ENCODE results near the gene CST6. TPM values are rescaled to one million over a fixed set of nuclear protein-coding genes. Genes with fewer than 3 reads are reported as not detected.

CST6 gene
- total and polyA plus RNA-seq, 2 donors (not counting 3 experiments of a cell fraction or from before 2014, with no cell fraction given) = 0.46 to 2.2 TPM

DNA sequence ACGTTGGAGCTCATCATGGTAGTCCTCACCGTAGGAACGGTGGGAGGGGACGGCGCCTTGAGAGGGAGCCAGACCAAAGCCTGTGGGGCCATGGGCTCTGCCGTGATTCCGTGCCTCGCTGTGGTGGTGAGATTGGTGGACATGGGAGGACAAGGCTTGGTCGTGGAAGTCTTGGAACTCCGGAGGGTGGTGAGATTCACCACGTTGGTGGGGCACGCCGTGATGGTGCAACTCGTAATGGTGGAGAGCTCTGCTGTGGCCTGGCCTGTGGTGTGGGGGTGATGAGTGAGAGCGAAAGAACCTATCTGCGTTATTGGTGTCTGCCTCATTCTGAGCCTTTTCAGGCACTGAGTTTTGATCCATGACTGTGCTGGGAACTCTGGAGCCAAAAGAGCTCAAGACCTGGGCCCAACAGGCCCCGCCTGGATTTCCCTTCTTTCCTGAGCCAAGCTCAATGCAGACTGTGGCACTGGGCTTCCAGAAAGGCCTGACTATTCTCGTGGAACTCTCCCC, 14.3 kb downstream of the CST6 start, which contains the start of gene CATSPER1:
TSS of gene CATSPER1 (minus strand) at position 463 of the 513 bp plus-strand sequence. CDS start at position 363, 100 bp downstream.
- H3K9ac ChIP-seq (replicated peaks; ENCODE audit: extremely low read depth, insufficient read depth, low read length) = no peak within 1 kb of the TSS
- POLR2A ChIA-PET = no interaction called here

DNA sequence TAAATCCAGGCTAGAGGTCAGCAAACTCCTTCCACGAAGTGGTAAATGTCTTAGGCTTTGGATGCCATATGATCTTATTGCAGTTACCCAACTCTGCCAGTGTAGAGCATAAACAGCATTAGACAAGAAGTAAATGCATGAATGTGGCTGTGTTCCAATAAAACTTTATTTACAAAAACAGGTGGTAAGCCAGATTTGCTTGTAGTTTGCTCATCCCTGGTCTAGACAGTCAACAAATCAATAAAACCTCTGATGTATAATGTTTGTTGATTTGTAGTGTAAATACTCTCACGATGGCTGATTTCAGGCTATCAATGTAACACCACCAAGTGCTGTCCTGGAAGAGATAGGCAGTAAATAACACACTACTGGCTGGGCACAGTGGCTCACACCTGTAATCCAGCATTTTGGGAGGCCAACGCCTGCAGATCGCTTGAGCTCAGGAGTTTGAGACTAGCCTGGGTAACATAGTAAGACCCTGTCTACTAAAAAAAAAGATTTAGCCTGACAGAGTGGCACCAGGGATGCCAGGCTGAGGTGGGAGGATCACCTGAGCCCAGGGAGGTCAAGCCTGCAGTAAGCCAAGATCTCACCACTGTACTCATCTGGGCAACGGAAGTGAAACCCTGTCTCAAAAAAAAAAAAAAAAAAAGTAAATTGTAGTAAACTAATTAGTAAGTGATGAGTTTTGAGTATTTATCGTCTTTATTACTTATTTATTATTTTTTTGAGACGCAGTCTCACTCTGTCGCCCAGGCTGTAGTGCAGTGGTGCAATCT, 21.3 kb downstream of the CST6 start:
- intact Hi-C loops (cut with micrococcal nuclease) (no loop called here), dilution Hi-C loops (cut with MboI; ENCODE audit: extremely low pct_ligation_motif_present, low sequenced_read_pairs) (no loop called here)
- no peaks in the 10 kb centered on the region for H3K79me2 ChIP-seq (ENCODE audit: control insufficient read depth, insufficient read depth, low read length)
- H3K9me3 ChIP-seq (replicated peaks; ENCODE audit: control insufficient read depth, insufficient read depth, low read length) = no peaks in the 10 kb centered on the region
- no TSS peak for BruUV-seq (replicated peaks)
- TF ChIP-seq, protein P1, sequence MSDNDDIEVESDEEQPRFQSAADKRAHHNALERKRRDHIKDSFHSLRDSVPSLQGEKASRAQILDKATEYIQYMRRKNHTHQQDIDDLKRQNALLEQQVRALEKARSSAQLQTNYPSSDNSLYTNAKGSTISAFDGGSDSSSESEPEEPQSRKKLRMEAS (IDR thresholded peaks at IDR 0.05; ENCODE audit: insufficient read depth, insufficient read length) = no peak
- no peak overlapping the region for H3K9ac ChIP-seq (replicated peaks; ENCODE audit: extremely low read depth, insufficient read depth, low read length)
- H2AFZ ChIP-seq (ENCODE audit: low read depth, low read length) = no peak overlapping the region
- no peaks in the 10 kb centered on the region for H3K36me3 ChIP-seq (ENCODE audit: control insufficient read depth in 2 of 2, extremely low read depth in 1 of 2, insufficient read depth in 2 of 2, low read length in 2 of 2)
- no peaks in the 10 kb centered on the region for H3K9me1 ChIP-seq (replicated peaks; ENCODE audit: control insufficient read depth, extremely low read depth, insufficient read depth, low read length)
- H3K4me3 ChIP-seq (replicated peaks in 1 of 3; ENCODE audit: insufficient read depth in 1 of 3, low read depth in 1 of 3, low read length in 3 of 3) = no peak overlapping the region
- FAIRE-seq = no peak
- no peak overlapping the region for H3K4me2 ChIP-seq (ENCODE audit: insufficient read depth, low read length)
- H3K4me1 ChIP-seq (ENCODE audit: control insufficient read depth, extremely low read depth, insufficient read depth, low read length) = no peaks in the 10 kb centered on the region
- no peaks in the 10 kb centered on the region for H4K20me1 ChIP-seq (replicated peaks; ENCODE audit: control insufficient read depth, extremely low read depth, insufficient read depth, low read length)
- peaks cover 0 to 10% of the 10 kb centered on the region in 2 experiments for H3K27me3 ChIP-seq (ENCODE audit: control insufficient read depth in 2 of 2, insufficient read depth in 2 of 2, low read length in 2 of 2)
- H3K27ac ChIP-seq (ENCODE audit: insufficient read depth, low read depth, low read length) = no peak overlapping the region
- POLR2A ChIA-PET = no interaction called here
- no peak for DNase-seq (ENCODE audit: low read depth, low spot score)
- CTCF ChIA-PET = no interaction called here

More for the DNA sequence above, 14.3 kb downstream of the CST6 start, which contains the start of gene CATSPER1:
- CTCF ChIA-PET = interaction anchor here (1.0 to 1.1 kb wide), 2 partner anchors 10 to 19 kb away, joined by 5 to 7 read pairs; no protein-coding TSS in a partner anchor
- H3K9me3 ChIP-seq (replicated peaks; ENCODE audit: control insufficient read depth, insufficient read depth, low read length) = no peaks in the 10 kb centered on the region
- no peaks in the 10 kb centered on the region for H3K36me3 ChIP-seq (ENCODE audit: control insufficient read depth in 2 of 2, extremely low read depth in 1 of 2, insufficient read depth in 2 of 2, low read length in 2 of 2)
- H3K4me1 ChIP-seq (ENCODE audit: control insufficient read depth, extremely low read depth, insufficient read depth, low read length) = peaks cover 10% of the 10 kb centered on the region
- no peak within 1 kb of the TSS for H2AFZ ChIP-seq (ENCODE audit: low read depth, low read length)
- H3K4me2 ChIP-seq (ENCODE audit: insufficient read depth, low read length) = no peak within 1 kb of the TSS
- H3K27ac ChIP-seq (ENCODE audit: insufficient read depth, low read depth, low read length) = no peak within 1 kb of the TSS
- H4K20me1 ChIP-seq (replicated peaks; ENCODE audit: control insufficient read depth, extremely low read depth, insufficient read depth, low read length) = no peaks in the 10 kb centered on the region
- FAIRE-seq (no peak), DNase-seq (ENCODE audit: low read depth, low spot score) (no peak)
- H3K4me3 ChIP-seq (replicated peaks in 1 of 3; ENCODE audit: insufficient read depth in 1 of 3, low read depth in 1 of 3, low read length in 3 of 3) = no peak within 1 kb of the TSS
- no peaks in the 10 kb centered on the region for H3K79me2 ChIP-seq (ENCODE audit: control insufficient read depth, insufficient read depth, low read length)
- no TSS peak for BruUV-seq (replicated peaks)
- no peaks in the 10 kb centered on the region for H3K27me3 ChIP-seq (ENCODE audit: control insufficient read depth in 2 of 2, insufficient read depth in 2 of 2, low read length in 2 of 2)
- TF ChIP-seq EZH2 (IDR thresholded peaks at IDR 0.05; ENCODE audit: borderline replicate concordance, low read depth, low read length, severe bottlenecking) = no peak
- TF ChIP-seq, protein P1 (IDR thresholded peaks at IDR 0.05; ENCODE audit: insufficient read depth, insufficient read length) = no peak
- H3K9me1 ChIP-seq (replicated peaks; ENCODE audit: control insufficient read depth, extremely low read depth, insufficient read depth, low read length) = no peaks in the 10 kb centered on the region
- intact Hi-C loops (cut with micrococcal nuclease) (no loop called here), dilution Hi-C loops (cut with MboI; ENCODE audit: extremely low pct_ligation_motif_present, low sequenced_read_pairs) (no loop called here)
